ENCODE data around the gene RAB8B. TPM values are rescaled to one million over a fixed set of nuclear protein-coding genes. Genes with fewer than 3 reads are reported as not detected.

Gene RAB8B
- total and polyA plus RNA-seq, 10 of the 15 experiments (the other 5 are each of a cell fraction or from before 2014, with no cell fraction given), result 17.8 to 104 (median 65.1) TPM

GRCh38 chr15:63232943-63233342 is 43.5 kb downstream of the RAB8B start (continued):
- TF ChIP-seq CEBPZ (IDR thresholded peaks at IDR 0.05; ENCODE audit: low read depth, low read length), result no peak
- TF ChIP-seq SPI1 (IDR thresholded peaks at IDR 0.05; ENCODE audit: borderline replicate concordance, insufficient read depth, low read depth, low read length), result no peak

- H3K9ac ChIP-seq (ENCODE audit: control insufficient read depth, insufficient read depth, low read length), result no peak overlapping the region
- DNase-seq (ENCODE audit: low read depth, low spot score), result no peak
- SMC1A ChIA-PET (ENCODE audit: uncharacterized antibody, unreplicated experiment), result interaction anchor here (1.3 to 8.2 kb wide), 8 partner anchors 11 to 77 kb away, joined by 4 to 88 read pairs (median 8); partner anchors contain the start of gene RPS27L
- peaks cover 41% of the 10 kb centered on the region for H3K79me2 ChIP-seq (ENCODE audit: control insufficient read depth, insufficient read depth, low read length)
- RAD21 ChIA-PET (ENCODE audit: unreplicated experiment), result interaction anchor here (1.0 to 4.9 kb wide), 4 partner anchors 23 to 59 kb away, joined by 3 to 38 read pairs (median 4); no protein-coding TSS in a partner anchor
- CTCF ChIA-PET, result interaction anchor here (1.2 to 2.4 kb wide), 2 partner anchors 16 to 42 kb away, joined by 3 to 7 read pairs; no protein-coding TSS in a partner anchor
- peak overlapping the region; percentile 6; the same call in 1 of the 2 replicates for H3K27ac ChIP-seq (ENCODE audit: control insufficient read depth, insufficient read depth)
- no peak overlapping the region for H3K4me3 ChIP-seq
- POLR2A ChIA-PET, result interaction anchor here (0.6 to 2.5 kb wide), 3 partner anchors 16 to 109 kb away, joined by 3 to 16 read pairs (median 6); no protein-coding TSS in a partner anchor
- H3K9me3 ChIP-seq (replicated peaks; ENCODE audit: control insufficient read depth, insufficient read depth, low read length), result no peaks in the 10 kb centered on the region
- no peaks in the 10 kb centered on the region; a peak in 2 of 4 replicates for H3K36me3 ChIP-seq (ENCODE audit: control insufficient read depth in 2 of 2, insufficient read depth in 2 of 2, low read length in 1 of 2)
- no peak overlapping the region for H2AFZ ChIP-seq (ENCODE audit: control insufficient read depth, low read depth, low read length)
- in situ Hi-C loops (cut with MboI) (no loop called here), intact Hi-C loops (cut with micrococcal nuclease; ENCODE audit: unreplicated experiment) (no loop called here)
- peaks cover 26% of the 10 kb centered on the region for H3K4me1 ChIP-seq (ENCODE audit: control insufficient read depth, insufficient read depth, low read length)
- WGBS (ENCODE audit: insufficient coverage, insufficient replicate concordance, low lambda C conversion rate, missing lambda C conversion rate), result 78% methylated on average over 5 of the region's 5 CpGs
- H3K27me3 ChIP-seq (replicated peaks in 1 of 2; ENCODE audit: control insufficient read depth in 2 of 2, insufficient read depth in 2 of 2, low read length in 1 of 2), result no peaks in the 10 kb centered on the region
- TF ChIP-seq SRF (IDR thresholded peaks at IDR 0.05; ENCODE audit: low read depth in 2 of 2, low read length in 2 of 2) (no peak), SREBF1 (IDR thresholded peaks at IDR 0.05; ENCODE audit: low read length) (no peak), BHLHE40 (IDR thresholded peaks at IDR 0.05; ENCODE audit: borderline replicate concordance in 1 of 2, low read depth in 2 of 2, low read length in 1 of 2) (peak; percentile 28 to 36; a peak in 1 of 4 replicates), RAD51 (IDR thresholded peaks at IDR 0.05) (peak; percentile 75), MEF2A (IDR thresholded peaks at IDR 0.05; ENCODE audit: insufficient read depth, low read depth, low read length) (0 out of 2 replicates have a peak, but pooled peaks have one; percentile 67), RUNX3 (IDR thresholded peaks at IDR 0.05; ENCODE audit: low read length) (peak; percentile 46; the same call in 1 of the 2 replicates), EED (IDR thresholded peaks at IDR 0.05; ENCODE audit: low read depth) (no peak), TCF7 (IDR thresholded peaks at IDR 0.05; ENCODE audit: borderline replicate concordance) (0 out of 2 replicates have a peak, but pooled peaks have one; percentile 22)
- no TSS peak for BruUV-seq (replicated peaks)
- no peak for FAIRE-seq
- no peaks in the 10 kb centered on the region for H4K20me1 ChIP-seq (ENCODE audit: control insufficient read depth, insufficient read depth)
- H3K4me2 ChIP-seq (ENCODE audit: control insufficient read depth, insufficient read depth), result peak overlapping the region; percentile 22; the same call in 1 of the 2 replicates
- ATAC-seq, result peak; percentile 30
Observed at GRCh38 chr15:63233667-63234423, 44.4 kb downstream of the RAB8B start.

All from GM12878 (cell line).